MM.1S (cell line): ENCODE results near the gene FJX1.

Experiments
- DNase-seq: peaks from one replicate; pipeline ENCODE4 v3.0.0-alpha.2; 2015
- H2AFZ ChIP-seq: fragments of 300-600 bp; sonication (generic); 2 replicates; pipeline ENCODE4 v1.6.0; 2016; ENCODE audit warnings: antibody characterized with exemption, low read length
- H3F3A ChIP-seq: fragments of 300-600 bp; sonication (generic); 2 replicates; pipeline ENCODE4 v1.6.1; 2016; ENCODE audit warnings: mild to moderate bottlenecking, antibody characterized with exemption, low read length, moderate library complexity, mixed read lengths; ENCODE audit not compliant: insufficient read depth
- H3K27ac ChIP-seq: fragments of 300-600 bp; sonication (generic); 2 replicates; pipeline ENCODE4 v1.5.1; 2016; ENCODE audit warnings: mild to moderate bottlenecking, low read length
- H3K27me3 ChIP-seq: fragments of 300-600 bp; sonication (generic); replicated peaks from 2 replicates; pipeline ENCODE4 v1.6.0; 2016; ENCODE audit warnings: low read length; ENCODE audit not compliant: insufficient read depth
- H3K36me3 ChIP-seq: fragments of 300-600 bp; sonication (generic); replicated peaks from 2 replicates; pipeline ENCODE4 v1.6.1; 2016; ENCODE audit warnings: mild to moderate bottlenecking, low read length, mixed read lengths; ENCODE audit not compliant: insufficient read depth
- H3K4me1 ChIP-seq: fragments of 300-600 bp; sonication (generic); 2 replicates; pipeline ENCODE4 v1.6.1; 2016; ENCODE audit warnings: low read length, mixed read lengths
- H3K4me2 ChIP-seq: fragments of 300-600 bp; sonication (generic); 2 replicates; pipeline ENCODE4 v1.6.0; 2016; ENCODE audit warnings: low read depth, low read length
- H3K4me3 ChIP-seq: fragments of 300-600 bp; sonication (generic); 2 replicates; pipeline ENCODE4 v1.5.1; 2016; ENCODE audit warnings: low read length, mixed read lengths
- H3K79me2 ChIP-seq: fragments of 300-600 bp; sonication (generic); 2 replicates; pipeline ENCODE4 v1.6.1; 2016; ENCODE audit warnings: mixed run types, low read length, mixed read lengths
- H3K9ac ChIP-seq: fragments of 300-600 bp; sonication (generic); 2 replicates; pipeline ENCODE4 v1.6.1; 2016; ENCODE audit warnings: low read length, mixed read lengths
- H3K9me2 ChIP-seq: fragments of 300-600 bp; sonication (generic); replicated peaks from 2 replicates; pipeline ENCODE4 v1.6.1; 2016; ENCODE audit warnings: mild to moderate bottlenecking, low read length, mixed read lengths; ENCODE audit not compliant: insufficient read depth
- H3K9me3 ChIP-seq: fragments of 300-600 bp; sonication (generic); replicated peaks from 2 replicates; pipeline ENCODE4 v1.6.1; 2016; ENCODE audit warnings: mild to moderate bottlenecking, low read length, mixed read lengths; ENCODE audit not compliant: insufficient read depth
- H4K20me1 ChIP-seq: fragments of 300-600 bp; sonication (generic); 2 replicates; pipeline ENCODE4 v1.6.1; 2016; ENCODE audit warnings: mild to moderate bottlenecking, low read length, moderate library complexity, mixed read lengths; ENCODE audit not compliant: insufficient read depth
- CTCF ChIP-seq: fragments of 300-600 bp; sonication (generic); IDR thresholded peaks from 2 replicates; pipeline ENCODE4 v1.5.1; 2016; ENCODE audit warnings: antibody characterized with exemption, low read length, mixed read lengths
- EZH2 ChIP-seq: fragments of 300-600 bp; sonication (generic); optimal IDR thresholded peaks from 2 replicates; pipeline ENCODE3; 2017; ENCODE audit warnings: low read depth, mild to moderate bottlenecking, antibody characterized with exemption, low read length, mixed read lengths
- EZH2phosphoT487 ChIP-seq: fragments of 300-600 bp; sonication (generic); IDR thresholded peaks from 2 replicates; pipeline ENCODE4 v1.6.1; 2018; ENCODE audit warnings: antibody characterized with exemption, low read length

The FJX1 gene

GRCh38 chr11:35580397-35580781 lies 37.9 kb upstream of the FJX1 start:
- Histone ChIP-seq H3K9me2 (no peaks in the 10 kb centered on the region), H3F3A (no peaks in the 10 kb centered on the region), H4K20me1 (no peaks in the 10 kb centered on the region), H3K9me3 (no peaks in the 10 kb centered on the region), H2AFZ (no peak overlapping the region), H3K79me2 (no peaks in the 10 kb centered on the region), H3K27ac (no peak overlapping the region), H3K36me3 (no peaks in the 10 kb centered on the region), H3K9ac (no peak overlapping the region), H3K4me3 (no peak overlapping the region), H3K4me2 (no peak overlapping the region), H3K4me1 (no peaks in the 10 kb centered on the region), H3K27me3 (no peaks in the 10 kb centered on the region)
- TF ChIP-seq CTCF (no peak), EZH2phosphoT487 (no peak), EZH2 (no peak)
- no peak for DNase-seq

GRCh38 chr11:35582033-35582432 lies 36.2 kb upstream of the FJX1 start:
- no peak for TF ChIP-seq CTCF
- no peak for TF ChIP-seq EZH2phosphoT487
- TF ChIP-seq EZH2 = no peak
- H3K4me1 ChIP-seq = no peaks in the 10 kb centered on the region
- no peaks in the 10 kb centered on the region for H3F3A ChIP-seq
- H3K9me3 ChIP-seq = no peaks in the 10 kb centered on the region
- H2AFZ ChIP-seq = no peak overlapping the region
- no peak overlapping the region for H3K4me2 ChIP-seq
- no peak overlapping the region for H3K4me3 ChIP-seq
- no peaks in the 10 kb centered on the region for H4K20me1 ChIP-seq
- H3K36me3 ChIP-seq = no peaks in the 10 kb centered on the region
- H3K9ac ChIP-seq = no peak overlapping the region
- H3K27me3 ChIP-seq = no peaks in the 10 kb centered on the region
- no peak for DNase-seq
- no peak overlapping the region for H3K27ac ChIP-seq
- H3K79me2 ChIP-seq = no peaks in the 10 kb centered on the region
- no peaks in the 10 kb centered on the region for H3K9me2 ChIP-seq

GRCh38 chr11:35583126-35583525 lies 35.1 kb upstream of the FJX1 start:
- H3K4me2 ChIP-seq = no peak overlapping the region
- H3K36me3 ChIP-seq = no peaks in the 10 kb centered on the region
- TF ChIP-seq CTCF = no peak
- no peak for TF ChIP-seq EZH2
- TF ChIP-seq EZH2phosphoT487 = no peak
- no peaks in the 10 kb centered on the region for H3K79me2 ChIP-seq
- no peak overlapping the region for H3K9ac ChIP-seq
- no peaks in the 10 kb centered on the region for H3K9me3 ChIP-seq
- no peak overlapping the region for H3K27ac ChIP-seq
- no peak for DNase-seq
- no peaks in the 10 kb centered on the region for H3K9me2 ChIP-seq
- H3K27me3 ChIP-seq = no peaks in the 10 kb centered on the region
- H4K20me1 ChIP-seq = no peaks in the 10 kb centered on the region
- H3F3A ChIP-seq = no peaks in the 10 kb centered on the region
- H2AFZ ChIP-seq = no peak overlapping the region
- H3K4me1 ChIP-seq = no peaks in the 10 kb centered on the region
- H3K4me3 ChIP-seq = no peak overlapping the region

- Histone ChIP-seq H3K4me3 (no peak overlapping the region), H3F3A (no peaks in the 10 kb centered on the region), H3K27ac (no peak overlapping the region), H3K79me2 (no peaks in the 10 kb centered on the region), H3K4me1 (no peaks in the 10 kb centered on the region), H3K9ac (no peak overlapping the region), H3K9me3 (no peaks in the 10 kb centered on the region), H3K36me3 (no peaks in the 10 kb centered on the region), H2AFZ (no peak overlapping the region), H3K4me2 (no peak overlapping the region), H4K20me1 (no peaks in the 10 kb centered on the region), H3K27me3 (no peaks in the 10 kb centered on the region), H3K9me2 (no peaks in the 10 kb centered on the region)
- TF ChIP-seq CTCF (no peak), EZH2 (no peak), EZH2phosphoT487 (no peak)
- no peak for DNase-seq
Observed at GRCh38 chr11:35583843-35584242, 34.4 kb upstream of the FJX1 start.
